ENCODE results near the gene ADNP2.

Gene ADNP2, protein sequence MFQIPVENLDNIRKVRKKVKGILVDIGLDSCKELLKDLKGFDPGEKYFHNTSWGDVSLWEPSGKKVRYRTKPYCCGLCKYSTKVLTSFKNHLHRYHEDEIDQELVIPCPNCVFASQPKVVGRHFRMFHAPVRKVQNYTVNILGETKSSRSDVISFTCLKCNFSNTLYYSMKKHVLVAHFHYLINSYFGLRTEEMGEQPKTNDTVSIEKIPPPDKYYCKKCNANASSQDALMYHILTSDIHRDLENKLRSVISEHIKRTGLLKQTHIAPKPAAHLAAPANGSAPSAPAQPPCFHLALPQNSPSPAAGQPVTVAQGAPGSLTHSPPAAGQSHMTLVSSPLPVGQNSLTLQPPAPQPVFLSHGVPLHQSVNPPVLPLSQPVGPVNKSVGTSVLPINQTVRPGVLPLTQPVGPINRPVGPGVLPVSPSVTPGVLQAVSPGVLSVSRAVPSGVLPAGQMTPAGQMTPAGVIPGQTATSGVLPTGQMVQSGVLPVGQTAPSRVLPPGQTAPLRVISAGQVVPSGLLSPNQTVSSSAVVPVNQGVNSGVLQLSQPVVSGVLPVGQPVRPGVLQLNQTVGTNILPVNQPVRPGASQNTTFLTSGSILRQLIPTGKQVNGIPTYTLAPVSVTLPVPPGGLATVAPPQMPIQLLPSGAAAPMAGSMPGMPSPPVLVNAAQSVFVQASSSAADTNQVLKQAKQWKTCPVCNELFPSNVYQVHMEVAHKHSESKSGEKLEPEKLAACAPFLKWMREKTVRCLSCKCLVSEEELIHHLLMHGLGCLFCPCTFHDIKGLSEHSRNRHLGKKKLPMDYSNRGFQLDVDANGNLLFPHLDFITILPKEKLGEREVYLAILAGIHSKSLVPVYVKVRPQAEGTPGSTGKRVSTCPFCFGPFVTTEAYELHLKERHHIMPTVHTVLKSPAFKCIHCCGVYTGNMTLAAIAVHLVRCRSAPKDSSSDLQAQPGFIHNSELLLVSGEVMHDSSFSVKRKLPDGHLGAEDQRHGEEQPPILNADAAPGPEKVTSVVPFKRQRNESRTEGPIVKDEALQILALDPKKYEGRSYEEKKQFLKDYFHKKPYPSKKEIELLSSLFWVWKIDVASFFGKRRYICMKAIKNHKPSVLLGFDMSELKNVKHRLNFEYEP

DNA sequence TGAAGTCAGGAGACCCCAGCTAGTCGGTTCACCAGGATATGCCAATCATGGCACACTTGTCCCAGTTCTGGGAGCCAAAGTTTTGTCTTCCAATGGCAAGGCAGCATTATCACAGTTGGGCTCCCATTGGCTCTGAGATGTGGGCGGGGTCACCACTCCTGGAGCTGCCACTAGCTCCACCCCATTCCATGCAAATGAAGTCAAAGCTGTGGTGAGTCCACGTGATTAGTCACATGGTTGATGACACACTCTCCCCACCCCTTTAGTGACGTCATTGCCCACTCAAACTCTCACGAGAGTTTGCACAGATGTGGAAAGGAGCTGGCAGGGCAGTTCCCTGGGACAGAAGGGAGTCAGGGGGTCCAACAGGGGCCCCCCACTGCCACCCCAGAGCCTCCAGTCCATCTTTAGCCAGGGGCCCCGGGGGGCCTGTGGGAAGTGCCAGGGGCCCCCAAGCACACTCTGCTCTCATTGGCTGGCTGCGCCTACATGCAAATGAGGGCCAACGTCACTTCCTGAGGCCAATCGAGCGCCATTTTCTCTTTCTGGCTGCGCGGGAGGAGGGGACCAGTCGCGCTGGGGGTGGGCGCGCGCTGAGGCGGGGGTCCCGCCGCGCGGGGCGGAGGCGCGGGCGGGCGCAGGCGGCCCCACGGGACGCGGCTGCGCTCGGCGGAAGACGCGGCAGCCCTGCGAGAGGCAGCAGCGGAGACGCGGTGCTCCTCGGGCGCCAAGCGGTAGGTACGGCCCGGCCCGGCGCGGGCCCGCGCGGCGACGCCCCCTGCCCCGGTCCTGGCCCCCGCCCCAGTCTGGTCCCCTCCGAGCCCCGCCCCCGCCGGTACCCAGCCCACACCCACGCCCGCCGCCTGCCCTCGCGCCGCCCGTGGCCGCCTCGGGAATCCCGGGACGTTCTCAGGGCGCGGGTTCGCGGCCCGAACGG is at the start of gene ADNP2:
TSS of gene ADNP2 (plus strand) at position 524 of the 937 bp plus-strand sequence. CDS start 8,281 bp downstream, outside the sequence.
- peaks cover 11% of the 10 kb centered on the region for H3K4me1 ChIP-seq (ENCODE audit: control insufficient read depth, insufficient read depth, low read length)
- no peaks in the 10 kb centered on the region for H3K36me3 ChIP-seq (ENCODE audit: control insufficient read depth, insufficient read depth, low read length)
- peak within 1 kb of the TSS; percentile 6 for H3K9ac ChIP-seq (ENCODE audit: low read length)

DNA sequence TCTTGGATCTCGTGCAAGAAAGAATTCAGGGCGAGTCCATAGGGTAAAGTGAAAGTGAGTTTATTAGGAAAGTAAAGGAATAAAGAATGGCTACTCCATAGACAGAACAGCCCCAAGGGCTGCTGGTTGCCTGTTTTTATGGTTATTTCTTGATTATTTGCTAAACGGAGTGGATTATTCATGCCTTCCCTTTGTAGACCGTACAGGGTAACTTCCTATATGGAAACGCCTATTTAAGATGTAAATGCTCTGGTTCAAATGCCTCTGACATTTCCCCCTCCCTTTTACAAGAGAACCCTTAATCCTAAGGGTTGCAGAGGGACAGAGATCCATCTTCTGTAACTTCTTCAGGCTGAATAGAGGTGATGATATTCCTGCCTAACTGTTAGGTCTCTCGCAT is 49.1 kb upstream of the ADNP2 start:
- Histone ChIP-seq H3K36me3 (ENCODE audit: control insufficient read depth, insufficient read depth, low read length) (no peaks in the 10 kb centered on the region), H3K27me3 (ENCODE audit: control insufficient read depth, insufficient read depth, low read length) (no peaks in the 10 kb centered on the region), H3K4me1 (ENCODE audit: control insufficient read depth, insufficient read depth, low read length) (no peaks in the 10 kb centered on the region), H3K9ac (ENCODE audit: low read length) (no peak overlapping the region), H3K27ac (ENCODE audit: low read depth, low read length) (no peak overlapping the region), H3K4me3 (ENCODE audit: low read length) (no peak overlapping the region)

More for the DNA sequence above, at the start of gene ADNP2:
- Histone ChIP-seq H3K27ac (ENCODE audit: low read depth, low read length) (peak within 1 kb of the TSS; percentile 94), H3K4me3 (ENCODE audit: low read length) (peak within 1 kb of the TSS; percentile 78), H3K27me3 (ENCODE audit: control insufficient read depth, insufficient read depth, low read length) (no peaks in the 10 kb centered on the region)

DNA sequence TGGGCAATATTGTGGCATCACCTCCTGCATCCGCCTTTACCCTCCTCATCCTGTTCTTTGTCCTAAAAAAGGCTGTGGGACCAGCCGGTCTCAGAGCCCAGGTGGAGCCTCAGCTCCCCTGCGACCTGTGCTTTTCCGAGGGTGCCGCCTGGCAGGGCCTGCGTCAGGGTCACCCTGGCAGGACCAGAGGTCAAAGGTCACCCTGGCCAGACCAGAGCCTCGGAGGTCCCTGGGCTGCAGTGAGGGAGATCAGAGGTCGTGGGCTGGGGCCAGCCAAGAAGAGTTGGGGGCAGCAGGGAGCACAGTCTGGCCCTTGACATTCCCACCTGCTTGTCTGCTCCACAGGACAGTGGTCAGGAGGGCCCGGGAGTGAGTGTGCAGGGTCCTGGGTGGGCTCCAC is 43.4 kb upstream of the ADNP2 start:
- H3K9ac ChIP-seq (ENCODE audit: low read length): no peak overlapping the region
- H3K4me1 ChIP-seq (ENCODE audit: control insufficient read depth, insufficient read depth, low read length): no peaks in the 10 kb centered on the region
- no peak overlapping the region for H3K27ac ChIP-seq (ENCODE audit: low read depth, low read length)
- H3K36me3 ChIP-seq (ENCODE audit: control insufficient read depth, insufficient read depth, low read length): no peaks in the 10 kb centered on the region
- no peak overlapping the region for H3K4me3 ChIP-seq (ENCODE audit: low read length)
- H3K27me3 ChIP-seq (ENCODE audit: control insufficient read depth, insufficient read depth, low read length): no peaks in the 10 kb centered on the region

DNA sequence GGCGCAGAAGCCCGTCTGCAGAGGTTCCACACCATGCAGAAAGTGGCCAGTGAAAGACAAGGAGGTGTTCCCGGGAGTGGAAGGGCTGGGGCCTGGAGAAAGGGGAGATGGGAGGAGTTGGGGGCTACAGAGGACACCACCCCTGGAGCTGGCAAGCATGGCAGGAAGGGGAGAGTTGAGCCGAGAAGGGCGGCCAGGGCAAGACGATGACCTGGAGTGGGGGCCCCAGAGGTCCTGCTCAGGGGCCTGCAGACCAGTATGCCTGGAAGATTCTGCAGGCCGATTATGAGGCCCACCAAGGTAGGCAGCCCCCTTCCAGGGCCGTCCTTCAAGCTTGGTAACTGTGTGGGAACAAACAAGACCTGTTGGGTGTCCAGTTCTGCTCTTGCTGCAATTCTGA is 41.7 kb upstream of the ADNP2 start:
- Histone ChIP-seq H3K27ac (ENCODE audit: low read depth, low read length) (no peak overlapping the region), H3K4me3 (ENCODE audit: low read length) (no peak overlapping the region)

DNA sequence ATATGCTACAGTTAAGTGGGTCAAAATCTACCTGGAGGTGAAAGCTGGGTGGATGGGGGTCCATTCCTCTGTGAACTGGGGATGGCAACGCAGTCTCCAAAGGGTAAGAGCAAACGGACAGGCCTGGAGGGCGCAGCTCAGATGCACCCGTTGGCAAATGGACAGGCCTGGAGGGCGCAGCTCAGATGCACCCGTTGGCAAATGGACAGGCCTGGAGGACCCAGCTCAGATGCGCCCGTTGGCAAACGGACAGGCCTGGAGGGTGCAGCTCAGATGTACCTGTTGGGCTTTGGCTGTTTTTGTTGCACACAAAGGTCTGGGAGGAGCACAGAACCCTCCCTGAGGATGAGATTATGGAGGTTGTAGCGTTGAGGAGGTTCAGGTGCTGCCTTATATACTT is 41.2 kb upstream of the ADNP2 start:
- no peaks in the 10 kb centered on the region for H3K36me3 ChIP-seq (ENCODE audit: control insufficient read depth, insufficient read depth, low read length)
- H3K4me1 ChIP-seq (ENCODE audit: control insufficient read depth, insufficient read depth, low read length): no peaks in the 10 kb centered on the region
- no peaks in the 10 kb centered on the region for H3K27me3 ChIP-seq (ENCODE audit: control insufficient read depth, insufficient read depth, low read length)
- no peak overlapping the region for H3K9ac ChIP-seq (ENCODE audit: low read length)
- H3K4me3 ChIP-seq (ENCODE audit: low read length): no peak overlapping the region
- no peak overlapping the region for H3K27ac ChIP-seq (ENCODE audit: low read depth, low read length)

More for the DNA sequence above, 41.7 kb upstream of the ADNP2 start:
- Histone ChIP-seq H3K36me3 (ENCODE audit: control insufficient read depth, insufficient read depth, low read length) (no peaks in the 10 kb centered on the region), H3K9ac (ENCODE audit: low read length) (no peak overlapping the region), H3K27me3 (ENCODE audit: control insufficient read depth, insufficient read depth, low read length) (no peaks in the 10 kb centered on the region), H3K4me1 (ENCODE audit: control insufficient read depth, insufficient read depth, low read length) (no peaks in the 10 kb centered on the region)

DNA sequence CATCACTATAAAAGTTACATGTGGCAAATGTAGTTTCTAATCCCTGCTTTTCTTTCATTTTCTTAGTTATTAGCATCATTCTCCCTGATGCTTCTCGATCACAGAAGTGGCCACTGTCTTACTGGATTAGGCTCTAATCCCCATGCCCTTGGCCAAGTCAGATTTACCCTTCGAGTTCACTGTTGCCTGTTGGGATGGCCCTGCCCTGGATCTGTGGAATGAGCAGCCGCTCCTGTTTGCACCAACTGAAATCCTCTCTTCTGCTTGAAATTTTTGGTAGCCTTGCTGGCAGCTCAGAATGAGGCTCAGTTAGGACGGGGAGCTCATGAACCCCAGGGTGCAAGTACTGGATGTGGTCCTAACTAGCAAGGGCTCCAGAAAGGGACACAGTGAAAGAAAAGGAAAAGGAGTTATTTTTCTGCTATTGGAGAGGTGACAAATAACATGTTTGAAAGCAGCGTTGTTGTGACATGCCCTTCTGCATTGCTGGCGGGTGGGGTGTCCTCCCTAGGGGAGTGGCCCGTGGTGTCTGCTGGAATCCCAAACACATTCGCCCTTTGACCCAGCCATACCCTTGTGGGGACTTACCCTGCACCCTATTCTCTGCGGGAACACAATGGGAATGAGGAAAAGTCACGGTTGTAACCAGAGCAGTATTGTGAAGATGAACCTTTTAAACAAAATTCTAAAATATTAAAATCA is 40.3 kb upstream of the ADNP2 start:
- no peaks in the 10 kb centered on the region for H3K4me1 ChIP-seq (ENCODE audit: control insufficient read depth, insufficient read depth, low read length)

DNA sequence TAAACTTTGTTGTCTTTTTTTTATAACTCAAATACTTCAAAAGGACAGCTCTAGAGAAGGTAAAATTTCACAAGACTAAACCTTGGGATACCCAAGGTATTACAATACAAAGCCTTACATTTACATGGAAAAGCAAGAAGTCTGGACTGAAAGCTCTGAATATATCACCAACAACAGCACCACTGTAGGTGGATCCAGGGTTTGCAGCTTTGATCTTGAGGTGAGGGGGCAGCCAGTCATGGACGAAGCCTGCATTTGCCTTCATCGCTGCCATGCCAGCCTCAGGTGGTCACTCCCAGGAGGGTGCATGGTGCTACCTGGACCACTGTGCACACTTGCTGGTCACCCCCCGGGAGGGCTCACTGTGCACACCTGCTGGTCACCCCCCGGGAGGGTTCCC is 38.2 kb upstream of the ADNP2 start:
- H3K27ac ChIP-seq (ENCODE audit: low read depth, low read length): no peak overlapping the region
- no peak overlapping the region for H3K9ac ChIP-seq (ENCODE audit: low read length)
- no peaks in the 10 kb centered on the region for H3K27me3 ChIP-seq (ENCODE audit: control insufficient read depth, insufficient read depth, low read length)
- no peaks in the 10 kb centered on the region for H3K4me1 ChIP-seq (ENCODE audit: control insufficient read depth, insufficient read depth, low read length)
- H3K36me3 ChIP-seq (ENCODE audit: control insufficient read depth, insufficient read depth, low read length): no peaks in the 10 kb centered on the region
- H3K4me3 ChIP-seq (ENCODE audit: low read length): no peak overlapping the region

More for the DNA sequence above, 40.3 kb upstream of the ADNP2 start:
- no peaks in the 10 kb centered on the region for H3K27me3 ChIP-seq (ENCODE audit: control insufficient read depth, insufficient read depth, low read length)
- H3K9ac ChIP-seq (ENCODE audit: low read length): no peak overlapping the region
- H3K4me3 ChIP-seq (ENCODE audit: low read length): no peak overlapping the region
- no peak overlapping the region for H3K27ac ChIP-seq (ENCODE audit: low read depth, low read length)
- no peaks in the 10 kb centered on the region for H3K36me3 ChIP-seq (ENCODE audit: control insufficient read depth, insufficient read depth, low read length)

DNA sequence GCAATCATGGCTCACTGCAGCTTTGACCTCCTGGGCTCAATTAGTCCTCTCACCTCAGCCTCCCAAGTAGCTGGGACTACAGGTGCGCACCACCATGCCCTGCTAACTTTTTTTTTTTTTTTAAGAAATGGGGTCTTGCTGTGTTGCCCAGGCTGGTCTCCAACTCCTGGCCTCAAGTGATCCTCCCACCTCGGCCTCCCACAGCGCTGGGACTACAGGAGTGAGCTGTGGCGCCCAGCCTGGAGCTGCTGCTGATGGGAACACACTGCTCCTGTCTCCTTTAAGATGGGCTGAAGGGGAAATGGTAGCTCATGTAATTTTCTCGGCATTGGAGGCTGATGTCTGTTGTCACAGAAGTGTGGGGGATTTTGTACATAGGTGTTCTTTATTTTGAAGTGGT is 34.9 kb upstream of the ADNP2 start:
- Histone ChIP-seq H3K4me1 (ENCODE audit: control insufficient read depth, insufficient read depth, low read length) (no peaks in the 10 kb centered on the region), H3K27ac (ENCODE audit: low read depth, low read length) (no peak overlapping the region), H3K9ac (ENCODE audit: low read length) (no peak overlapping the region), H3K4me3 (ENCODE audit: low read length) (no peak overlapping the region), H3K36me3 (ENCODE audit: control insufficient read depth, insufficient read depth, low read length) (no peaks in the 10 kb centered on the region), H3K27me3 (ENCODE audit: control insufficient read depth, insufficient read depth, low read length) (no peaks in the 10 kb centered on the region)

DNA sequence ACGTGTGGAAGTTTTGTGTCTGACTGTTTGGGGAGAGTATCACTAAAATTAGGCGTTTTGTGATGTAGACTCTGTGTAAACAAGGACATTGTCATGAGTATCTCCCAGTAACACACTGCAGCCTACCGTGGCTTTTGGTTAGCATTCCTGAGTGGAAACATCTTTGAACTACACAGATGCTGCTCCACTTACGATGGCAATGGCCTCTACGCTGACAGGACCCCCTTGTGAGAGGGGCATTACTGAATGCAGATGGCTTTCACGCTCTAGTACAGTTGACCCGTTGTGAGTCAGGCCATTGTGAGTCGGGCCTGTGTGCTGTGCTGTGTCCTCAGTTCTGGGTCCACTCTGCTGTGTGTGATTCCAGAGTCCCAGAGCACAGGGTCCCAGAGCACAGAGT is 34.4 kb upstream of the ADNP2 start:
- Histone ChIP-seq H3K36me3 (ENCODE audit: control insufficient read depth, insufficient read depth, low read length) (no peaks in the 10 kb centered on the region), H3K9ac (ENCODE audit: low read length) (no peak overlapping the region), H3K4me3 (ENCODE audit: low read length) (no peak overlapping the region), H3K27ac (ENCODE audit: low read depth, low read length) (no peak overlapping the region), H3K27me3 (ENCODE audit: control insufficient read depth, insufficient read depth, low read length) (no peaks in the 10 kb centered on the region), H3K4me1 (ENCODE audit: control insufficient read depth, insufficient read depth, low read length) (no peaks in the 10 kb centered on the region)

DNA sequence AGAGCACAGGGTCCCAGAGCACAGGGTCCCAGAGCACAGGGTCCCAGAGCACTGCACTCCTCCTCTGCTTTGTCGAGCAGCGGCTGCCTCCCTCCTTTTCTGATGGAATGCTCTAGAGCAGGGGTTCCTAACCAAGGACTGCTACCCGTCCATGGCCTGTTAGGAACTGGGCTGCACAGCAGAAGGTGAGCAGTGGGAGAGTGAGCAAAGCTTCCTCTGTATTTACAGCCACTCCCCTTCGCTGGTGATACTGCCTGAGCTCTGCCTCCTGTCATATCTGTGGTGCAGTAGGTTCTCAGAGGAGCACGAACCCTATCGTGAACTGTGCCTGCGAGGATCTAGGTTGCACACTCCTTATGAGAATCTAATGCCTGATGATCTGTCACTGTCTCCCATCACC is 33.1 kb upstream of the ADNP2 start:
- Histone ChIP-seq H3K36me3 (ENCODE audit: control insufficient read depth, insufficient read depth, low read length) (no peaks in the 10 kb centered on the region), H3K9ac (ENCODE audit: low read length) (no peak overlapping the region)

DNA sequence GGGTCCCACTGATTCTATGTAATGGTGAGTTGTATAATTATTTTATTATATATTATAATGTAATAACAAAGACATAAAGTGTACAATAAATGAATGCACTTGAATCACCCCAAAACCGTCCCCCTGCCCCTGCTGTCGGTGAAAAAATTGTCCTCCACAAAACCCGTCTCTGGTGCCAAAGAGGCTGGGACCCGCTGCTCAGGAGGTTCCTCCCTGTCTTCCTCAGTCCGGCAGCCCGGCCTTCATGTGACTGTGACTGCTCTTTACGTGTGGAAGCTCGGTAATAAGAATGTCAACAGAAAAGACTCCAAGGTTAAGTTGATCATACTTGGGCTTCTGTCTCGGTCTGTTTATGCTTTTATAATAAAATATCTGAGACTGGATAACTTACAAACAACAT is 32.7 kb upstream of the ADNP2 start:
- H3K9ac ChIP-seq (ENCODE audit: low read length): no peak overlapping the region
- no peak overlapping the region for H3K27ac ChIP-seq (ENCODE audit: low read depth, low read length)
- H3K27me3 ChIP-seq (ENCODE audit: control insufficient read depth, insufficient read depth, low read length): no peaks in the 10 kb centered on the region
- no peaks in the 10 kb centered on the region for H3K36me3 ChIP-seq (ENCODE audit: control insufficient read depth, insufficient read depth, low read length)
- no peak overlapping the region for H3K4me3 ChIP-seq (ENCODE audit: low read length)
- H3K4me1 ChIP-seq (ENCODE audit: control insufficient read depth, insufficient read depth, low read length): no peaks in the 10 kb centered on the region

More for the DNA sequence above, 33.1 kb upstream of the ADNP2 start:
- H3K4me1 ChIP-seq (ENCODE audit: control insufficient read depth, insufficient read depth, low read length): no peaks in the 10 kb centered on the region
- H3K4me3 ChIP-seq (ENCODE audit: low read length): no peak overlapping the region
- no peak overlapping the region for H3K27ac ChIP-seq (ENCODE audit: low read depth, low read length)
- H3K27me3 ChIP-seq (ENCODE audit: control insufficient read depth, insufficient read depth, low read length): no peaks in the 10 kb centered on the region

Data from rectal smooth muscle tissue (tissue), 1 donor.